SHP77 (cell line): ENCODE measurements around the gene AFMID.

Experiments used
- DNase-seq, 2 experiments: peaks; one replicate each; lab custom pipeline; 2025; lab: John Stamatoyannopoulos, UW

The AFMID gene

DNA sequence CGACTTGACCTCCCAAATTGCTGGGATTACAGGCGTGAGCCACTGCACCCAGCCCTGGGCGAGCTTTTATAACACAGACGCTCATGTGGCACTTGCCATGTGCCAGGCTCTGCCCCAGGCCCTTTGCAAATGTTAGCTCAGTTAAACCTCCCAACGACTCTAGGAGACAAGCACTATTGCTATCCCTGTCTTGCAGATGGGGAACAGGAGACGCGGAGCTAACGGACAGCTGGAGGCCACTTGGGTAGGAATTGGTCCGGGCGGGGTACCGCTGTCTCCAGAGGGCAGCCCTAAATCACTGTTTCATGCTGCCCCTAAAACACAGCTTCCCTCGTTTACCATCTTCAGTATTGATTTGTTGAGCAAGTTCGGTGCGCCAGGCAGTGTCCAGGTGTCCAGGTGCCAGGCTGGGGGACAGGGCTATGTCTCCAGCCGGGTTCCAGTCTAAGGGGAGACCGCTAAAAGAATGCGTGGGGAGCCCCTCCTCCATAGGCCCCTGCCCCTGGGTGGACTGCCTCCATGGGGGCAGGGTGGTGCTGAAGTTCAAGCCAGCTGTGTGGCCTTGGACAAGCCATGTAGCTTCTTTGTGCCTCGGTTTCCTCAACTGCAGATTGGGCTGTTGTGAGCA, 68.0 kb downstream of the AFMID start:
- DNase-seq = no peak

DNA sequence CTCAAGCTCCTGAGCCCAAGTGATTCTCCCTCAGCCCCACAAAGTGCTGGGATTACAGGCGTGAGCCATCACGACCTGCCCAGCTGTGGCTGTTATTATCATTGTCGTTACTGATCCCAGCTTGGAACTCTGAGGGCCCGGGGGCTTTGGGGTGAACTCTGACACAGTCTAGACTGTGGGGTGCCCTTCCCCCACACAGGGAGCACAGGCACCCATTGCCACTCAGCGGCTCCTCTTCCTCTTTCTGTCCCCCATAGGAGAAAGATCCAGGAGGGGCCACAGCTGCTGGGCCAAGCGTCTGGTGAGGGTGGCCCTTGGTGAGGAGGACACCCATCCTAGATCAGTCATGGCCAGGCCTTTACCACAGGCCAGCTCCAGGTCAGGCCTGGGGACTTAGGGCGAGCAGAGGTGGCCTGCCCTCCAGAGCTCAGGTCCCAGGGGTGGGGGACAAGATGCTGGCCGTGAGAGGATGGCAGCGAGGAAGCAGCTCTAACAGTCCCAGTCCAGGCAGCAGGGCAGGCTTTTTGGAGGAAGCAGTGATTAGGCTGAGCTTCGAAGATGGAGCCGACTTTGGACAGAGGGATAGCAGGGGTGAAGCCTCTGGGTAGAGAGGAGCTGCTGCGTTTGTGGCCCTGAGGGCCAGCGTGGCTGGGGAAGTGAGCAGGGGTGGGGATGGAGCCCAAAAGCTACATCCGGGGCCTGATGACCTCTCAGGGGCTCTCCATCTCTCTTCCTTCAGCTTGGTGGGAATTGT, 69.0 kb downstream of the AFMID start:
- DNase-seq = no peak

DNA sequence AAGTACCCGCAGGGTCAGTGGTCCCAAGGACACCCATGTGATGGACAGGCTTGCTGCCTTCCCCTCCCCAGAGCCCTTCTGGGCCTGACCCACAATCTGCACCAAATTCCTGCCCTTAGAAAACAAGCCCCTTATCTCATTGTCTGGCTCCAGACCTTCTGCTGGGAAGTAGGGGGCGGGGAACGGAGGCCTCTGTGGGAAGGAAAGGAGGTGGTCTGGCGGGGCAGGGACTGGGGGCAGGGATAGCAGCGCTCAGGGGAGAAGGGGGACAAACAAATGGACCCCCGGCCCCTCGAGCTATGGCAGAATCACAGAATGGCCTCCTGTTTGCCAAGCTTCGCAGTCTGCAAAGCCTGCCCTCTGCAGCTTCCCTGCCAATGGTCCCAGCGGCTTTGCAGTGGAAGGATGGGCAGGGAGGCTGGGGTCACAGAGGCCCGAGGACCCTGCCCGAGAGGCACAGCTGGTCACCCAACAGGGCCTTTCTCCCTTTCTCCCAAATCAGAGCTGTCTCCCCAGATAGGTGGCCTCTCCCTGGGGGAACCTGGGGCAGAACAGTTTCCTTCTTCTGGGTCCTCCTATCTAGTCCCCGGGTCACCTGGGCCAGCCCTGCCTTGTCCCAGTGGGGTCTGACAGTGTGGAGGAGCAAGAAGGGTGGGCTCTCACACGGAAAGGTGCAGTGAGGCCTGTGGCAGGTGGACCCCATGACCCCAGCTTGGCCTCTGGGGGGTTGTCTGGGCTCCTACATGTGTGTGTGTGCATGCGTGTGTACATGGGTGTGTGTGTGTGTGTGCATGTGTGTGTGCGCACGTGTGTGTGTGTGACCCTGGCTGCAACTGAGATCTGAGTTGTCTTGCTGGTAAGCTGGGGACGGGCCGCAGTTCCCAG, 69.8 kb downstream of the AFMID start:
- no peak for DNase-seq
